HG03060 (cell line): Measurements from ENCODE around the gene CCDC201.
"Not testable (repeated sequence)": the region's sequence is repeated elsewhere in the genome, so short reads cannot be mapped to it uniquely, and the experiment has no call there.

ENCODE experiments used
- ATAC-seq: cut with Tn5 transposase; IDR thresholded peaks from one replicate; pipeline ENCODE4 v1.9.1; 2021; ENCODE audit warnings: low read depth, moderate number of reproducible peaks; ENCODE audit not compliant: unreplicated experiment

The CCDC201 gene

GRCh38 chr7:45878457-45879144 is 5.7 kb upstream of the CCDC201 start:
- no peak for ATAC-seq

GRCh38 chr7:45876519-45876918 is 3.6 kb upstream of the CCDC201 start:
- no peak for ATAC-seq

- no peak for ATAC-seq
Measured at GRCh38 chr7:45874408-45875131, 1.7 kb upstream of the CCDC201 start.

GRCh38 chr7:45873355-45873754 is 473 bp upstream of the CCDC201 start:
- ATAC-seq: no peak

- ATAC-seq: no peak
Measured at GRCh38 chr7:45872116-45873034, 507 bp downstream of the CCDC201 start.

GRCh38 chr7:45869426-45869825 is 3.5 kb downstream of the CCDC201 start:
- ATAC-seq: no peak

GRCh38 chr7:45867471-45867870 is 5.4 kb downstream of the CCDC201 start:
- ATAC-seq: no peak

- no peak for ATAC-seq
Measured at GRCh38 chr7:45865594-45866410, 7.1 kb downstream of the CCDC201 start.

GRCh38 chr7:45863715-45864114 is 9.2 kb downstream of the CCDC201 start:
- ATAC-seq: no peak

GRCh38 chr7:45856888-45857287 is 16.0 kb downstream of the CCDC201 start:
- ATAC-seq: not testable (repeated sequence)

GRCh38 chr7:45855680-45856079 is 17.2 kb downstream of the CCDC201 start:
- ATAC-seq: not testable (repeated sequence)

GRCh38 chr7:45853491-45853890 is 19.4 kb downstream of the CCDC201 start:
- not testable (repeated sequence) for ATAC-seq

GRCh38 chr7:45852984-45853383 is 19.9 kb downstream of the CCDC201 start:
- ATAC-seq: not testable (repeated sequence)

- ATAC-seq: not testable (repeated sequence)
Measured at GRCh38 chr7:45848734-45849133, 24.1 kb downstream of the CCDC201 start.

GRCh38 chr7:45846536-45846935 is 26.3 kb downstream of the CCDC201 start:
- ATAC-seq: not testable (repeated sequence)

- peak; percentile 71 for ATAC-seq
Measured at GRCh38 chr7:45841926-45842717, 30.8 kb downstream of the CCDC201 start.

GRCh38 chr7:45838852-45839251 is 34.0 kb downstream of the CCDC201 start:
- not testable (repeated sequence) for ATAC-seq

GRCh38 chr7:45832433-45833177 is 40.3 kb downstream of the CCDC201 start:
- ATAC-seq: not testable (repeated sequence)

- ATAC-seq: not testable (repeated sequence)
Measured at GRCh38 chr7:45829846-45830245, 43.0 kb downstream of the CCDC201 start.
